ENCODE results near the gene CARMIL1.
A peak's percentile ranks its signal among the peaks of the same experiment; 100 is the strongest.

The CARMIL1 gene

DNA sequence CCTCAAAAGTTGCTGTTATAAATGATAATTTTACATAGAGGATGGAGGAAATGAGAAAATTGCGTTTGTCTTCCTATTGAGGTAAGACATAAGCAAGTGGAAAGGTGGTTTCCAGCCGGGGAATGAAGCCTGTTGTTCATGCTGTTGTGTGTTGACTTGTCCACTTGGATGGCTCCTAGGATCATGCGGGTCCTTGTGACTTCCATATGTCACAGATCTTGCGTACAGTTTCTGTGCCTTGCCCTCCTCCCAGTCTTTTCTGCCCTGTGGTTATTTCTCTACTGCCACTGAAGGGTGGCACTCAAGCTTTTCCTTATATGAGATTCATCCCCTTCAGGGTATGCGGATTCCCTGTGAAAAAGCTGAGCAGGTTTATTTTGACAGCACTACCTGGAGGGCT is 116.6 kb downstream of the CARMIL1 start:
- Histone ChIP-seq H3K36me3 (ENCODE audit: control insufficient read depth in 1 of 2, insufficient read depth in 2 of 2, low read length in 2 of 2) (no peaks in the 10 kb centered on the region), H3K4me3 (ENCODE audit: low read depth in 1 of 2, low read length in 2 of 2) (no peak overlapping the region), H3K27ac (ENCODE audit: low read length) (no peak overlapping the region), H3K4me1 (ENCODE audit: control insufficient read depth in 1 of 2, insufficient read depth in 2 of 2, low read length in 2 of 2) (no peaks in the 10 kb centered on the region), H3K9me3 (ENCODE audit: control insufficient read depth in 1 of 2, low read length in 2 of 2) (no peaks in the 10 kb centered on the region), H3K27me3 (ENCODE audit: low read depth, low read length) (no peaks in the 10 kb centered on the region)

DNA sequence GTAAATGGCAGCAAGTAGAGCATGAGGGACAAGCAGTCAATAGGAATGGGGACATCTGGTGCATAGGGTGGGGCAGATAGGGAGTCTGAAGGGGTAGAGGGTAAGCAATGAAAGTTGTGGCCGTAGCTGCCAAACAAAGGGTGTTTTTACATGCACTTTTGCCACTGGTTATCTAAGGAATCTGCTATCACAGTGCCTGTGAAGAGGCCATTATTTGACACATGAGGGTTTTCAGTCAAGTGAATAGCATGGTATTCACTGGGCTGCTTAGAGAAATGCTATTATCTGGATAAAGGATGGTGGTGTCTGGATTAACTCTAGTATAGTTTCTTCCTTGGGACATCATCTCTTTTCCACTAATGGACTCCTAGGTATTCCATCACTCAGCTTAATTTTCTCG is 118.2 kb downstream of the CARMIL1 start:
- Histone ChIP-seq H3K27me3 (ENCODE audit: low read depth, low read length) (no peaks in the 10 kb centered on the region), H3K4me1 (ENCODE audit: control insufficient read depth in 1 of 2, insufficient read depth in 2 of 2, low read length in 2 of 2) (no peaks in the 10 kb centered on the region), H3K4me3 (ENCODE audit: low read depth in 1 of 2, low read length in 2 of 2) (no peak overlapping the region), H3K9me3 (ENCODE audit: control insufficient read depth in 1 of 2, low read length in 2 of 2) (no peaks in the 10 kb centered on the region), H3K36me3 (ENCODE audit: control insufficient read depth in 1 of 2, insufficient read depth in 2 of 2, low read length in 2 of 2) (no peaks in the 10 kb centered on the region), H3K27ac (ENCODE audit: low read length) (no peak overlapping the region)

DNA sequence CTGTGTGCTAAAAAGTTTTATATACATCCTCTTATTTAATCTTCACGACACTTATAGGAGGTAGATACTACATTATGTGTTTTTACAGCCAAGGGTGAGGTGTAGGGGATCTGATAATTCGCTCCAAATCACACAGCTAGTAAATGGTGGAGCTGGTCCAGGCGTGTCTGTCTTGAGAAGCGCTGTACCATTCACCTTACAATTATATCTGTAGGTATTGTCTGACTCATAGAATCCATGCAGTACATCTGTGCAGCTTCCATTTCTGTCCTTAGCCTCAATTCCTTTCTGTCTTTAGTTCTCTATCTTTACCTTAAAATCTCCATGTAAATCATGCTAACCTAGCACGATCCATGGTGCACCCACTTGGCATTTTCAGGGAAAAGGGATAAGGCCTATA is 120.7 kb downstream of the CARMIL1 start:
- Histone ChIP-seq H3K4me3 (ENCODE audit: low read depth in 1 of 2, low read length in 2 of 2) (no peak overlapping the region), H3K36me3 (ENCODE audit: control insufficient read depth in 1 of 2, insufficient read depth in 2 of 2, low read length in 2 of 2) (no peaks in the 10 kb centered on the region), H3K27me3 (ENCODE audit: low read depth, low read length) (no peaks in the 10 kb centered on the region), H3K27ac (ENCODE audit: low read length) (no peak overlapping the region), H3K4me1 (ENCODE audit: control insufficient read depth in 1 of 2, insufficient read depth in 2 of 2, low read length in 2 of 2) (peaks cover 0 to 3% of the 10 kb centered on the region in 2 donors), H3K9me3 (ENCODE audit: control insufficient read depth in 1 of 2, low read length in 2 of 2) (no peaks in the 10 kb centered on the region)

DNA sequence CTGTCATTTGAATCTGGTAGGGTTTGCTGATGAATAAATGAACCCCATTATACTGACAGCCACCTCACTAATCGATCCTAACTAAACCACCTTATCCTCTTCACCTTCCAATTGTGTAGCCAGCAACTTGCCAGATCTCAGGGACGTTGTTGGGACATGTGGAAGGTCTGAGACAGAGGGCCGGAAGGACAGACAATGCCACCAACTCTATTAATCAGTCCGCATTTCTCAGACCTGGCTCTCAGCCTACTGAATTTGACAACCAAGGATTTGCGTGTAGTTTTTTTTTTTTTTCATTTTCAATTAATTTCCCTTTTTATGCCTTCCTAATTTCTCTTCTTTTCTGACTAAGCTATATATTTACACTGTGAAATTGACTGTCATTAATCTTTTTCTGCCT is 122.5 kb downstream of the CARMIL1 start:
- no peak overlapping the region for H3K27ac ChIP-seq (ENCODE audit: low read length)
- no peaks in the 10 kb centered on the region for H3K9me3 ChIP-seq (ENCODE audit: control insufficient read depth in 1 of 2, low read length in 2 of 2)
- H3K27me3 ChIP-seq (ENCODE audit: low read depth, low read length), result no peaks in the 10 kb centered on the region

DNA sequence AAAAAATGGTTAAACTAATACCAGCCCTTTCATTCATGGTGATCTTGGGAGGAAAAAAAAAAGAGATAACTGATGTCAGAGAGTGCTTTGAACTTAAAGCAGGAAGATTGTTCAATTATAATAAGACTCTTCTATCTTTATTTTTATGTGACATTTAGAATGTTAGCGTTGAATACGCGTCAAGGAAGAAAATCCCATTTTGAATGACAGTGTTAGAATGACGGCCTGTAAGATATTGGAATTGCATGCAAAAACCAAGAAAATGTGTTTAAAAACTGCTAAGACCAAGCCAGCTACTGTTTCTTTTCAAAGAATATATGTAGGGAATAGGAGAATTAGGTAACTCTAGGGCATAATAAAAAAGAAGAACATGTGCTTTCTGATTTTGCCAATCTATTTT is 123.0 kb downstream of the CARMIL1 start:
- Histone ChIP-seq H3K27me3 (ENCODE audit: low read depth, low read length) (no peaks in the 10 kb centered on the region), H3K9me3 (ENCODE audit: control insufficient read depth in 1 of 2, low read length in 2 of 2) (no peaks in the 10 kb centered on the region), H3K4me1 (ENCODE audit: control insufficient read depth in 1 of 2, insufficient read depth in 2 of 2, low read length in 2 of 2) (peaks cover 6 to 11% of the 10 kb centered on the region in 2 donors), H3K4me3 (ENCODE audit: low read depth in 1 of 2, low read length in 2 of 2) (no peak overlapping the region), H3K36me3 (ENCODE audit: control insufficient read depth in 1 of 2, insufficient read depth in 2 of 2, low read length in 2 of 2) (no peaks in the 10 kb centered on the region), H3K27ac (ENCODE audit: low read length) (no peak overlapping the region)

More for the DNA sequence above, 122.5 kb downstream of the CARMIL1 start:
- H3K4me3 ChIP-seq (ENCODE audit: low read depth in 1 of 2, low read length in 2 of 2), result no peak overlapping the region
- peaks cover 6 to 11% of the 10 kb centered on the region in 2 donors for H3K4me1 ChIP-seq (ENCODE audit: control insufficient read depth in 1 of 2, insufficient read depth in 2 of 2, low read length in 2 of 2)
- no peaks in the 10 kb centered on the region for H3K36me3 ChIP-seq (ENCODE audit: control insufficient read depth in 1 of 2, insufficient read depth in 2 of 2, low read length in 2 of 2)

DNA sequence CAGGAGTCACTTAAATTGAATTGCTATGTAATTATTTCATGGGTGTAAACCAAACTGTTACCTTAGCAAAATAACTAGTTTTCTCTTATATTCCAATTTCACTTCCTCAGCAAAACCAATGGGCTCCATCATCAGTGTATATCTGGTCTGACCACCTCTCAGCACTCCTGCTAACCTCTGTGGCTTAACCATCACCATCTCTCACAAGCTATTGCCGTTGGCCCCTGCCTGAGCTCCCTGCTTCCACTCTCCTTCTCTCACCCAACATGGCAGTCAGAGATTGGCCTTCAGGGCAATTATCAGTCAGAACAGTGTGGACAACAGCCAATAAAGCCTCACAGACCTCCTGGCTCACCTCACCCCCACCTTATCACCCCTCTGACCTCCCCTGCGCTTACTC is 124.0 kb downstream of the CARMIL1 start:
- peaks cover 6 to 11% of the 10 kb centered on the region in 2 donors for H3K4me1 ChIP-seq (ENCODE audit: control insufficient read depth in 1 of 2, insufficient read depth in 2 of 2, low read length in 2 of 2)
- no peak overlapping the region for H3K4me3 ChIP-seq (ENCODE audit: low read depth in 1 of 2, low read length in 2 of 2)
- H3K9me3 ChIP-seq (ENCODE audit: control insufficient read depth in 1 of 2, low read length in 2 of 2), result no peaks in the 10 kb centered on the region
- no peaks in the 10 kb centered on the region for H3K36me3 ChIP-seq (ENCODE audit: control insufficient read depth in 1 of 2, insufficient read depth in 2 of 2, low read length in 2 of 2)
- no peaks in the 10 kb centered on the region for H3K27me3 ChIP-seq (ENCODE audit: low read depth, low read length)
- H3K27ac ChIP-seq (ENCODE audit: low read length), result no peak overlapping the region

DNA sequence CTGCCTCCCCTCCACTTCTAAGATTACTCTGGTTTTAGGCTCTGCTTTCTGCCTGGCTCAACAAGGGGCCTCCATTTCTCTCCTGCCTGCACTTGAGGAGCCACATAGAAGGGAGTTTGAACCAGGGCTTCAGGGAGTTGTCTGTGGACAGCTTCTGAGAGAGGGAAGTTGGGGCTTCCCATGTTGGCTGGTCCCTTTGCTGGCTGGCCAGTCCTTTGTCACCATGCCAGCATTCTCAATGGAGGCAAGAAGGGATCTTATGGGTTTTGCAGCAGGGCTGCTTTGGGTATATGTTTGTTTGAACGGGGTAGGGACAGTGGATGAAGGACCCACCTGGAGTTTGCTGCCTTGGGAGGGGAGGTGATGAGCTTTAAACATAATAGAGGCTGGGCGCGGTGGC is 124.9 kb downstream of the CARMIL1 start:
- H3K9me3 ChIP-seq (ENCODE audit: control insufficient read depth in 1 of 2, low read length in 2 of 2), result no peaks in the 10 kb centered on the region
- H3K4me1 ChIP-seq (ENCODE audit: control insufficient read depth in 1 of 2, insufficient read depth in 2 of 2, low read length in 2 of 2), result peaks cover 6 to 11% of the 10 kb centered on the region in 2 donors
- H3K36me3 ChIP-seq (ENCODE audit: control insufficient read depth in 1 of 2, insufficient read depth in 2 of 2, low read length in 2 of 2), result no peaks in the 10 kb centered on the region
- H3K4me3 ChIP-seq (ENCODE audit: low read depth in 1 of 2, low read length in 2 of 2), result no peak overlapping the region
- peak overlapping the region; percentile 39 for H3K27ac ChIP-seq (ENCODE audit: low read length)
- no peaks in the 10 kb centered on the region for H3K27me3 ChIP-seq (ENCODE audit: low read depth, low read length)

DNA sequence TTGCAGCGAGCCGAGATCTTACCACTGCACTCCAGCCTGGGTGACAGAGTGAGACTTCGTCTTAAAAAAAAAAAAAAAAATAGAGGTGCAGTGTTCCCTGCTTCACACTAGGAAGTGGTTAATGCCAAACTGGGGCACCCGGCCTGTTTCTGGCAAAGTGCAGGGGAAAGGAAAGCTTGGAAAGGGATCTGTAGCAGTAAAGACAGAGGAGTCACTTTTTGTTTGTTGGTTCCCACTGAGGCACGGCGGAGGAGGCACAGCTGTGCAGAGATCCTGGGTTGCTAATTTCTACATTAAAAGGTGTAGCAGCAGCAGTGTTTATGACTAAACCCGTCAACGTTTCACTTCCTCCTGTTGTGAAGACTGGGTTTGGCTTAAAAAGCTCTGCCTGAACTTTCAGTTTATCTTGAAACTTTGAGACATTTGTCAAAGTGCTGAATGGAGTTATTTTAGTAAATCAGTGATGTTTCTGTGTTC is 125.6 kb downstream of the CARMIL1 start:
- Histone ChIP-seq H3K27me3 (ENCODE audit: low read depth, low read length) (no peaks in the 10 kb centered on the region), H3K36me3 (ENCODE audit: control insufficient read depth in 1 of 2, insufficient read depth in 2 of 2, low read length in 2 of 2) (no peaks in the 10 kb centered on the region), H3K9me3 (ENCODE audit: control insufficient read depth in 1 of 2, low read length in 2 of 2) (no peaks in the 10 kb centered on the region), H3K4me1 (ENCODE audit: control insufficient read depth in 1 of 2, insufficient read depth in 2 of 2, low read length in 2 of 2) (peaks cover 6 to 11% of the 10 kb centered on the region in 2 donors), H3K4me3 (ENCODE audit: low read depth in 1 of 2, low read length in 2 of 2) (peak overlapping the region in 1 of 2 donors; percentile 1), H3K27ac (ENCODE audit: low read length) (peak overlapping the region; percentile 22)

DNA sequence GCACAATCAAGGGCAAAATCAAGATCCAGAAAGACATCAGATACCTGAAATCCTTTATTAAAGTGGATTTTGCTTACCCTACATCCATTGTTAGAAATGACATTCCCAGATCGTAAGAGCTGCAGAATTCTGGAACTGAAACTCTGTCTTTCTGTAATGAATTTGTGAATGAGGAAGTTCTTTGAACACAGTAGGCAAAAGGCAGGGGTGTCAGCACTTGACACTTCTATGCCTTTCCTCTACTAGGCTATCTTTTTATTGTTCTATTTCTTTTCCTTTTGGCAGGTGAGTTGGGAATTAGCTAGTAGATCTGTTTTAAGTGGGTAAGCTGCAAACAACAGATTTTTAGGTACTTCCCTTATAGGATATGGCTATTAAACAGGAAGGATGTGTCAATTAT is 126.3 kb downstream of the CARMIL1 start:
- H3K4me1 ChIP-seq (ENCODE audit: control insufficient read depth in 1 of 2, insufficient read depth in 2 of 2, low read length in 2 of 2), result peaks cover 6 to 11% of the 10 kb centered on the region in 2 donors
- peak overlapping the region; percentile 22 for H3K27ac ChIP-seq (ENCODE audit: low read length)
- peak overlapping the region in 1 of 2 donors; percentile 1 for H3K4me3 ChIP-seq (ENCODE audit: low read depth in 1 of 2, low read length in 2 of 2)
- H3K27me3 ChIP-seq (ENCODE audit: low read depth, low read length), result no peaks in the 10 kb centered on the region
- H3K36me3 ChIP-seq (ENCODE audit: control insufficient read depth in 1 of 2, insufficient read depth in 2 of 2, low read length in 2 of 2), result no peaks in the 10 kb centered on the region
- H3K9me3 ChIP-seq (ENCODE audit: control insufficient read depth in 1 of 2, low read length in 2 of 2), result no peaks in the 10 kb centered on the region

DNA sequence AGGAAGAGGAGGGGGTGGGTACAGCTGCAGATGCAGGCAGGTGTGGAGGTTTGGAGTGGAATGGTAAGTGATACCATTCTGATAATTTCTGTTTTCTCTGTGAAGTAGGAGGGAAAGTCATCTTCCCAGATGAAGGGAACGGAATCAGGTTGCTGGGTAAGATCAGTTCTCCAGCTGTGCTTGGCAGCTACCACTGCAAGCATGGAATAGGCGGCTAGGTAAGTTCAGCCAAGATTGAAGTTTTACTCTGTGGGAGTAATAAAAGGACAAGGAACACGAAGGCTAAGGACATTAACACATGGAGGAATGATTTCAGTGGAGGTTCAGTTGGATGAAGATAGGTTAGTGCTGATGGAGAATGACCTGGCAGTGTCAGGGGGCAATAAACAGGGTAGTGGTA is 128.3 kb downstream of the CARMIL1 start:
- H3K4me3 ChIP-seq (ENCODE audit: low read depth in 1 of 2, low read length in 2 of 2), result no peak overlapping the region
- no peak overlapping the region for H3K27ac ChIP-seq (ENCODE audit: low read length)
- H3K9me3 ChIP-seq (ENCODE audit: control insufficient read depth in 1 of 2, low read length in 2 of 2), result no peaks in the 10 kb centered on the region
- peaks cover 6 to 11% of the 10 kb centered on the region in 2 donors for H3K4me1 ChIP-seq (ENCODE audit: control insufficient read depth in 1 of 2, insufficient read depth in 2 of 2, low read length in 2 of 2)
- H3K27me3 ChIP-seq (ENCODE audit: low read depth, low read length), result no peaks in the 10 kb centered on the region
- no peaks in the 10 kb centered on the region for H3K36me3 ChIP-seq (ENCODE audit: control insufficient read depth in 1 of 2, insufficient read depth in 2 of 2, low read length in 2 of 2)

DNA sequence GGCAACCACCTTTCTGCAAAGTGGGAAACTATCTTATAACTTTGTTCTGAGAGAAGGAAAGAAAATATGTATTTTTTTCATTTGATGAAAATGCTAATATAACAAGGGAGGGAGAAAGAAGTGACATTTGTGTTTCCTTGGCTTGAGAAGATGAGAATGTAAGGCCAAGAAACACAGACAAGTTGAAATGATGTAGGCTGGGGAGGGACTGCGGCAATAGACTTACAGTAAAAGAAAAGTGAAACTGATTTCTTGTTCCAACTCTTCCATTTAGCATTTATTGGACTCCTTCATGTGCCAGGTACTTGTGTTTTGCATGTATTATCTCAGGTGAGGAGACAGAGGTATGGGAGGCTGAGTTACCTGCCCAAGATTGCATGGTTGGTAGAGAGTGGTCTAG is 130.9 kb downstream of the CARMIL1 start:
- no peaks in the 10 kb centered on the region for H3K27me3 ChIP-seq (ENCODE audit: low read depth, low read length)
- H3K4me1 ChIP-seq (ENCODE audit: control insufficient read depth in 1 of 2, insufficient read depth in 2 of 2, low read length in 2 of 2), result peaks cover 6 to 14% of the 10 kb centered on the region in 2 donors
- no peaks in the 10 kb centered on the region for H3K36me3 ChIP-seq (ENCODE audit: control insufficient read depth in 1 of 2, insufficient read depth in 2 of 2, low read length in 2 of 2)
- no peaks in the 10 kb centered on the region for H3K9me3 ChIP-seq (ENCODE audit: control insufficient read depth in 1 of 2, low read length in 2 of 2)
- no peak overlapping the region for H3K4me3 ChIP-seq (ENCODE audit: low read depth in 1 of 2, low read length in 2 of 2)
- no peak overlapping the region for H3K27ac ChIP-seq (ENCODE audit: low read length)

DNA sequence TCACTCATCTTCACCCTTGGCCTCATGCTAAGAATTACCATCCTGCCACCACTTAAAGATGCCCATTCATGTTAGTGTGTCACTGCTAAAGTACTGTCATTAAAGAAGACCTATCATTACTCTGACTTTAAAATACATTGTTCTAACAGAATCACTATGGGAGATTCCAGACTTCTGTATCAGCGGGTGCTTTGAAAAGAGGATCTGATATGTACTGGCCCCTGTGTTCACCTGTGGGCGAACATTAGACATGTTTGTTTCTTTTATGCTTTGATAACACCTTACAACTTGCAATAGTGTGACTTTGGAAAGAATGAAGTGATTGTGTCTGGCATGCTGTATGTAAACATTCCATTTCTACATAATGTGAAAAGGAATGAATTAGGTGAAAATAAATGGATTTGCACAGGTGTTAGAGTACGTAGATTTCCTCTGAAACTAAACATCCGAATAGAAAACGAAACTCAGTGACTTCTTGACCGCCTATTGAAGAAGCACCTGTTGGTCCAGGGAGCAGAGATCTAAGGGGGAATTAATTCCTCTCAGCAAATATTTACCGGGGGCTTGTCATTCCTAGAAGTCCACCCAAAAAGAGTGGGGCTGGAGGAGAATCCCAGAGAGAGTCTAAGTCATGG is 132.3 kb downstream of the CARMIL1 start:
- H3K9me3 ChIP-seq (ENCODE audit: control insufficient read depth in 1 of 2, low read length in 2 of 2), result no peaks in the 10 kb centered on the region
- no peak overlapping the region for H3K27ac ChIP-seq (ENCODE audit: low read length)
- H3K4me3 ChIP-seq (ENCODE audit: low read depth in 1 of 2, low read length in 2 of 2), result no peak overlapping the region
- no peaks in the 10 kb centered on the region for H3K36me3 ChIP-seq (ENCODE audit: control insufficient read depth in 1 of 2, insufficient read depth in 2 of 2, low read length in 2 of 2)
- peaks cover 0 to 7% of the 10 kb centered on the region in 2 donors for H3K4me1 ChIP-seq (ENCODE audit: control insufficient read depth in 1 of 2, insufficient read depth in 2 of 2, low read length in 2 of 2)
- H3K27me3 ChIP-seq (ENCODE audit: low read depth, low read length), result no peaks in the 10 kb centered on the region
